HEK293T (cell line): ENCODE measurements around the gene GATAD2B.

ENCODE experiments used
- SP1 ChIP-seq: fragments of 450-650 bp; IDR thresholded peaks from 2 replicates; pipeline ENCODE4 v1.6.1; 2017
- SUZ12 ChIP-seq: fragments of 450-650 bp; IDR thresholded peaks from 2 replicates; pipeline ENCODE4 v1.6.1; 2016; ENCODE audit warnings: mild to moderate bottlenecking

DNA sequence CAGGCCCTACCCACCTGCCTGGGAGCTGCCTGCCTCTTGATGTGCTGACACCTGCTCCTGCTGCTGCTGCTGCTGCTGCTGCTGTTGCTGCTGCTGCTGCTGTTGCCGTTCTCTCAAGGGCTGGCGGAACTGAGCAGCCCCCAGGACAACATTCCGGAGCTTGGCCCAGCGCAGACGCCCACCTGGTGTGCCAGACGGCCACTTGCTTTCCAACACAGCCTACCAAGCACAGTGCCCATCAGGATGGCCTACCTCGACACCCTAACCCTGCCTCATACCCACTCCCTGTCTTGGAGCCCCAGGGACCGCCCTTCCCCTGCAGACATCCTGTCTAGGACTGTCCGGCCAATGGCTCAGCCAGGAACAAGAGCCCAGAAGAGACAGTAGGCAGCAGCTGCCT lies 12.0 kb upstream of the GATAD2B start:
- TF ChIP-seq SUZ12 (no peak), SP1 (no peak)
